ENCODE measurements around the gene RPTOR.

Gene RPTOR

GRCh38 chr17:80747469-80747868, 202.8 kb downstream of the RPTOR start:
- H3K4me3 ChIP-seq (ENCODE audit: low read depth, low read length) = no peak overlapping the region
- no peak for TF ChIP-seq CTCF (IDR thresholded peaks at IDR 0.05; ENCODE audit: low read depth, low read length)

- no peak for TF ChIP-seq CTCF (IDR thresholded peaks at IDR 0.05; ENCODE audit: low read depth, low read length)
These were observed 205.0 kb downstream of the RPTOR start for GRCh38 chr17:80749611-80750010.

GRCh38 chr17:80750263-80750662, 205.6 kb downstream of the RPTOR start:
- no peak for TF ChIP-seq CTCF (IDR thresholded peaks at IDR 0.05; ENCODE audit: low read depth, low read length)
- H3K4me3 ChIP-seq (ENCODE audit: low read depth, low read length) = no peak overlapping the region

More at GRCh38 chr17:80749611-80750010, 205.0 kb downstream of the RPTOR start:
- H3K4me3 ChIP-seq (ENCODE audit: low read depth, low read length) = no peak overlapping the region

- no peak for TF ChIP-seq CTCF (IDR thresholded peaks at IDR 0.05; ENCODE audit: low read depth, low read length)
- H3K4me3 ChIP-seq (ENCODE audit: low read depth, low read length) = no peak overlapping the region
These were observed 206.7 kb downstream of the RPTOR start for GRCh38 chr17:80751070-80751945.

- H3K4me3 ChIP-seq (ENCODE audit: low read depth, low read length) = no peak overlapping the region; the same call in 1 of the 2 replicates
- TF ChIP-seq CTCF (IDR thresholded peaks at IDR 0.05; ENCODE audit: low read depth, low read length) = no peak
These were observed 207.4 kb downstream of the RPTOR start for GRCh38 chr17:80751946-80752581.

- H3K4me3 ChIP-seq (ENCODE audit: low read depth, low read length) = no peak overlapping the region
- no peak for TF ChIP-seq CTCF (IDR thresholded peaks at IDR 0.05; ENCODE audit: low read depth, low read length)
These were observed 209.2 kb downstream of the RPTOR start for GRCh38 chr17:80753685-80754345.
